Activated CD8-positive, alpha-beta memory T cell treated with anti-CD3 and anti-CD28 coated beads for 24 hours (primary cell): Measurements from ENCODE around the gene BRD3OS.

ENCODE experiments used
- DNase-seq: peaks from one replicate; pipeline ENCODE4 v3.0.0-alpha.2; 2020

The BRD3OS gene

DNA sequence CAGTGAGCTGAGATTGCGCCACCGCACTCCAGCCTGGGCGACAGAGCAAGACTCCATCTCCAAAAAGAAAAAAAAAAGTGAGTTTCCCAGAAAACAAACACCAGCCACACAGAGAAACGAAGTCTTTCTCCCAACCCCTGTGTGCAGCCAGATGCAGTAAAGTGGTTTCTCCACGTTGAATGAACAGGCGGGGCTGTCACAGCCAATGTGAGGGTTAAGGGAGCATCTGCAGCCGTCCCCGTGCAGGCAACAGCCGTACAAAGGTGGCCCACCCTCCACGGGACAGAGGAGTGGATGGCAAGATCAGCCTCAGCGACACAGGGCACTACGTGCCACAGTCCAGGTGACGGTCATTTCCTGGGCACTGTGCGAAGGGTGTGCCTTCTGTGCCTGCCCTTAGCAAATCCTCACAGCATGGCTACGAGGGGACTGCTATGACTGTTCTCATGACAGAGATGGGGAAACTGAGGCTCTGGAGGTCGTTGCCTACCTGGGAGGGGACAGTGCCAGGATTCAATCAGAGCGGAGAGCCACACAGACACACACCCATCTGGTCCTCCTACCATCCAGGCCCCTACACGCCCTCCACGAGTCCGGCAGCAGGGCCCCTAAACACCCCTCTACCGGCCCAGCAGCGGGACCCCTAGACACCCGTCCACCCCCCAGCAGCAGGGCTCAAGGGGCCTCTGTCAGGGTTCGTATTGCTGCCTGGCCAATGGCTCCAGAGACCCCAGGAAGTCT, 35.5 kb upstream of the BRD3OS start:
- DNase-seq: no peak

DNA sequence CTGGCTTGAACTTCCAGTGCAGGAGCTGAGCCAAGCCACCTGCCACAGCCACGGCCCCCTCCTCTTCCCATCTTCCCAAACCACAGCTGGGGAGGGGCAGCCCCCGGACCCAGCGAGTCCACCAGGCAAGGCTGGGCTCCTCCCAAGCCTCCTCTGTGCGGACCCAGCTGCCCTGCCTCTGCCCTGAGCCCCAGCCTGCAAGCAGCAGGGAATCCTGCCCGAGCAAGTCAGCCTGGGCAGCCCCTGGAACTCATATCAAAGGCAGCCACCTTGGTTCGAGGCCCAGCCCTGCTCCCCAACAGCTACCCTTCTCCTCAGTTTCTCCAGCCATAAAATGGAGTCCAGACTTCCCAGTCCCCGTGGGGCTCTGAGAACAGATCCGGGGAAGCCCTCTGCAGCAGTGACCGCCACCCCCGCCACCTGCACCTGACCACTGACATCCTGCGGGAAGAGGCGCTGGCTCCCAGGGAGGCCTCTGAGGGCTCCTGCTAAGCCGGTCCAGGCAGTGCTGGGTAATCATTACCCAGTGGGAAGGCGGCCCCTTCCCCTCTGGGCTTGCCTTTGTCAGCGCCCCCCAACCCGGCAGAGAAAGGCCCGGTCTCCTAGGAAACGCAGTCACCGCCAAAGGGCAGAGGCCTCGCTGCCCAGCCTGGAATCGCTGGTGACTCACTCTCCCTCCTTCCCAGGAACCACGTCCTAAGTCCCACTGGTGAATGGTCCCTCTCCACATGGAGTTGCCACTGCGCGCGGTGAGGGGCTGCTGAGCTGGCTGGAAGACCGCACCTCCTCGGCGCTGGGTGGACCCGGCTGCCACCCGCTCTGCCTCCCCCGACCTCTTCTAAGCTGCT, 34.7 kb upstream of the BRD3OS start:
- DNase-seq: no peak

DNA sequence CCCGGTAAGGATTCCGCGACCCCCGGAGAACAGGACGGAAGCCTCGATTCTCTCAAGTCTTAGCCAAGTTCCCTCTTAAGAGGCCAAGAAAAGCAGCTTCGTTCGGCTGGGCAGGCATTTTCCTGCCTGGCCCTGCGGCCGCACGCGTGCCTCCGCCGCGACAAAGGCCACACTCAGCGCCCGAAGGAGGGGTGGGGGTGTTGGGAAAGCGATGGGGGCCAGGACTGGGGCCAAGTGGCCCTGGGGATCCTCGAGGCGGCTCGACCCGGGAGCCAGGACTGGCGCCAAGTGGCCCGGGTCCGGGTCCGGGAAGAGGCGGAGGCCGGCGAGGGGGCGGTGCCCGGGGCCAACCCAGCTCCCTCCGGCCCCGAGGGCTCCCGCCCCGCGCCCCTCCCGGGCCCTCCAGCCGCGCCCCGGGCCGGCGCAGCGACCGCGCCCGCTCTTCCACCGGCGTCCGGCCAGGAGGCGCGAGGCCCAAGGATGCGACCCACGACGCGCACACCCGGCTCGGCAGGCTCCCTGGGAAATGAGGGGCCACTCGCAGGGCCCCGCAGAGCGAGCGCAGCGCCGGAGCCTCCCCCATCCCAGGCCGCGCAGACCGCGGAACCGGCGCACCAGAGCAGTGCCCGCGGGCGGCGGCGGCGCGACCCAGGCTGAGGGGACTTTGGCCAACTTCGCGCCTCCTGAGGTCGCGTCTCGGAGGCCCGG, 33.9 kb upstream of the BRD3OS start:
- DNase-seq: peak; percentile 61

DNA sequence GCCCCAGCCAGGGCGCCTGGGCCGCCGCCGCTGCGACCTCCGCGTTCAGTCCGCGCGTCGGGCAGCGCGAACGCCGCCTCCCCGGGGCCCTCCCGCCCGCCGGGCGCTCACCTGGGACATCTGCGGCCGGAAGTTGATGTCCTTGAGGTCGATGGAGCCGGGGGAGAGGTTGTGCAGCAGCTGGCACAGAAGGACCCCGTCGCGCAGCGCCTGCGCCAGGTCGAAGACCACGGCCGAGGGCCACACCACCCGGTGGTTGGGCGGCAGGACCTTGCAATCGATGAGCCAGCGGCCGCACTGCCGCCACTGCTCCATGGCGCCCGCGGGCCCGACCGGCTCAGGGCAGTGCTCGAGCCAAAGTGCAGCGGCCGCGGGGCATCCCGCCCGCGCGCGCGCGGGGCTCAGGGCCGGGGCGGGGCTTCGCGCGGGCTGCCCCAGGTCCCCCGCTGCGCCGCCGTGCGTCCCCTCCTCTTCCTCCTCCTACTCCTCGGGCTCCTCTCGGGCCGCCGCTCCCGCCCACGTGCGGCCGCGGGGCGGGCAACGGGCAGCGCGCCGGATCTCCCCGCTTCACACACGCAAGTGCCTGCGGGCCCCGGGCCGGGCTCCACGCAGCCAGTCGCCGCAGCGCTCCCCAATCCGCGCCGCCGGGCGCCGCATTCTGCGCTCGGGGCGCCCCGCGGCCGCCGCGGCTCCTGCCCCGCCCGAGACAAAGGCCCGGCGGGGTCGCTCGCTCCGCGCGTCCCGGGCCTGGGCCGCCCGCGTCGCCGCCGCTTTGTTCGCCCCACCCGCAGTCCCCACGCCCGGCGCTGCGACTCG, 33.1 kb upstream of the BRD3OS start, which contains the start of gene VAV2:
TSS of gene VAV2 (minus strand) at position 361 of the 816 bp plus-strand sequence. CDS start at position 315, 46 bp downstream.
- DNase-seq: peak; percentile 79

DNA sequence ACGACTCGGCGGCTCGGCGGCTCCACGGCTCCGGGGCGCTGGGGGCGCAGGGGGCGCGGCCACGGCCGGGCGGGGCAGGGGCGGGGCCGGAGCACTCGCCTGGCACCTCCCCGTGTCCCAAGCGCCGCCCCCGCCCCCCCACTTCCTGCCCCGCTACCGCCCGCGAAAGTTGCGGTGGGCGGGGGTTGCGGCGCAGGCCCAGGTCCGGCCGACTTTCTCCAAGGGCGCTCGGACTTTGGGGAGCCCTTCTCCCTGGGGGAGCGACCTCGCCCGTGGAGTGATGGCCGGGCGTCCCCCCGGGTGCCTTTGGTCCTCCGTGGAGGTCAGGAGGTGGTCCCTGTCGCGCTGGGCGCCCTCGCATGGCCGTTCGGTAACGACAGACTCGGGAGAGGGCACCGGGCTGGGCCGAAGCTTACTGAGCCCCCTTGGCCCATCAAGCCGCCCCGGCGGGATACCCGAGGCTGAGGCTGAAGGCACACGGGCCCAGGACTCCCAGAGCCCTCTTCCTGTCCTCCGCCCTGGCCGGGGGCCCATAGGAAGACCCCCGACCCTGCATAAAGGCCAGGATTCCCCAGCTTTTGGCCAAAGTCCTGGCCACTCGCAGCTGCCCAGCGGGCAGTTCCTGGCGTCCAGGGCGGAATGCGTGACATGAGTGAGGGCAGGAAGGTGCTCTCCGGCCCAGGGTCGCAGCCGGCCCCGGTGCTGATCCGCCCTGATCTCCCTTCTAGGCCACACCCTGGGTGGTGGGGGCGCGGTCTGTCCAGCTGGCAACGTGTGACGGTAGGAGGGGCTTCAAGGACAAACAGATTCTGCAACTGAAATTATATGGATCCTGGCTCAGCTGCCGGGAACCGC, 32.3 kb upstream of the BRD3OS start:
- peak; percentile 91 for DNase-seq

DNA sequence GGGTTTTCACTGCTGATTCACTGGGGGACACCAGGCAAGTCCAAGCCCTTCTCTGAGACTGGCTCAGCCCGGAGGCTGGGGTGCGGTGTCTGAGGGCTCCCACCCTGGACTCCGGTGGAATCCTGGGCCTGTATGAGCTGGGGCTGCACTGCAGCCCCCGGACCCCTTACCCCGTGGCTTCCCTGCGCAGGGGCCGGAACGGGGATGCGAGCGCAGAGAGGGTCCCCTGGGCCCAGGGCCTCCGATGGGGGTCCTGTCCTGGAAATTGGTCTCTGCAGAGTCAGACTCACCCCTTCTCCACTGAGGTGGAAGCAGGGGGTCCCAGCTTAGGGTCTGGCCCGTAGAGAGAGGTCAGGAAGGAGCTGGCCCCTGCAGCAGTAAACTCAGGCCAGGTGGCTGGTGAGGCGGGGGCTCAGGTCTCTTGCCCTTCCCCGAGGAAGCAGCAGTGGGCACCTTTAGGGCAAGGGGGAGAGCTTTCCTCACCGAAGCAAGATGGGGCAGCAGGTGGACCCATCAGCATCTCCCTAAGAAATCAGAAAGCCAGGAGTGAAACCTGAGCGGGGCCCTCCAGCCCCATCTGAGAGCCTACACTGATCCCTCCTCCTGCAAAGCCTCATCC, 31.5 kb upstream of the BRD3OS start:
- no peak for DNase-seq

DNA sequence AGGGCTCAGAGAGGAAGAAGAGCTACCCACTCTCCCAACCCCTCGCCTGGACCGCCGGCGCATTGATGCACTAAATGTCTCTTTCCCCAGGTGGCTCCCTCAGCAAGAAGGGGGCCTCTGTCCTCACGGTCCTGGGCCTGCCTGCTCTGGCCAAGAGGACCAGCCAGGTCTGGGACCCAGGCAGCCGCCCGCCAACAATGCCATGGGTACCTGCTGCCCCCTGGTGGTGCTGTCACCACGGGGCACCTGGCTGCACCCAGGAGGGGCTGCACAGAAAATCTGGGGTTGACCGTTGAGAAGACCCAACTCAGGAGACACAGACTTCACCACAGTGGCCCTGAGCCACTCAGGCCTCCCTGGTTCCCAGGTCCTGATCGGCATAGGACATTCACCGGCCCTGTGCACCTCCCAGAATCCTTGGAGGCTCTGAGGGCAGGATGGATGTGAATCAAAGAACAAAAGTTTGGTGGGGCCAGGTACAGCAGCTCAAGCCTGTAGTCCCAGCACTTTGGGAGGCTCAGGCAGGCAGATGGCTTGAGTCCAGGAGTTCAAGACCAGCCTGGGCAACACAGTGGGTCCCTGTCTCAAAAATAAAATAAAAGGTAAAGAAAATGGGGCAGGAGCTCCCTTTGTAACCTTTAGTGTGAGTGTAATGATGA, 30.8 kb upstream of the BRD3OS start:
- DNase-seq: peak; percentile 94

DNA sequence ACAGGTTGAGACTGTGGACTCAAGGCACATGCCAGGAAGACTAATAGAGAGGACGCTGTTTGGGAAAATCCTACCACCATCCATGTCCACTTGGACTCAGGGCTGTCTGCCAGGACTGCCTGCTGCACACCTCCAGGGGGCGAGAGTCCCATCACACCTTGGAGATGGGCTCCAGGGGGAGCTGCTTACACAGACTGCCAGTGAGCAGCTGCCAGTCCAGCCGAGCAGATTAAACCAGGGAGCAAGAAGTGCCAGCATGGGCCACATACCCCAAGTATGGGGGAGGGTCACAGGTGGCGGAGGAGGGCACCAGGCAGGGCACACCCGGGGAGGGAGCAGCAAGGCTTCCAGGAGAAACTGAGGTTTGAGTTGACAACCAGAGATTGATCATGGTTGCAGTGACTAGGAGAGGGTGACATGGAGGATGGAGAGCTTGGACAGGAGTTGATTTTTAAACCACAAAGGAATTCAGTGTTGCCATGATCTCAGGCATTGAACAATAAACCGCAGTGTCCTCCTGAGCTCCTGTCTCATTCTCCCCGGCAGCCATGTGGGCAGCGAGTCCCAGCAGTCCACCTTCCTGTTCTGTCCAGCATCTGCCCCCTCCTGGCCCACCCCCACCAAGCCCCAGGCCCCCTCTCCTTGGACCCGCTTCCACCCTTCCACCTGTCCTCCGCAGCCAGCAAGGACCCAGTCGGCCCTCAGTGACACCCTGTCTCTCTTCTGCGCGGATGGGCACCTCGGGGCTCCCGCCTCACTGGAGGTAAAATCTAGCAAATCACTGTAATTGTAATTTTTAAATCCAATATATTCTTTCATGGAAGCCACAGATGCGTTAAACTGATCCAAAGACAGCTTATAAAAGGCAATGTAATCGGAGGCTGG, 30.0 kb upstream of the BRD3OS start:
- no peak for DNase-seq

DNA sequence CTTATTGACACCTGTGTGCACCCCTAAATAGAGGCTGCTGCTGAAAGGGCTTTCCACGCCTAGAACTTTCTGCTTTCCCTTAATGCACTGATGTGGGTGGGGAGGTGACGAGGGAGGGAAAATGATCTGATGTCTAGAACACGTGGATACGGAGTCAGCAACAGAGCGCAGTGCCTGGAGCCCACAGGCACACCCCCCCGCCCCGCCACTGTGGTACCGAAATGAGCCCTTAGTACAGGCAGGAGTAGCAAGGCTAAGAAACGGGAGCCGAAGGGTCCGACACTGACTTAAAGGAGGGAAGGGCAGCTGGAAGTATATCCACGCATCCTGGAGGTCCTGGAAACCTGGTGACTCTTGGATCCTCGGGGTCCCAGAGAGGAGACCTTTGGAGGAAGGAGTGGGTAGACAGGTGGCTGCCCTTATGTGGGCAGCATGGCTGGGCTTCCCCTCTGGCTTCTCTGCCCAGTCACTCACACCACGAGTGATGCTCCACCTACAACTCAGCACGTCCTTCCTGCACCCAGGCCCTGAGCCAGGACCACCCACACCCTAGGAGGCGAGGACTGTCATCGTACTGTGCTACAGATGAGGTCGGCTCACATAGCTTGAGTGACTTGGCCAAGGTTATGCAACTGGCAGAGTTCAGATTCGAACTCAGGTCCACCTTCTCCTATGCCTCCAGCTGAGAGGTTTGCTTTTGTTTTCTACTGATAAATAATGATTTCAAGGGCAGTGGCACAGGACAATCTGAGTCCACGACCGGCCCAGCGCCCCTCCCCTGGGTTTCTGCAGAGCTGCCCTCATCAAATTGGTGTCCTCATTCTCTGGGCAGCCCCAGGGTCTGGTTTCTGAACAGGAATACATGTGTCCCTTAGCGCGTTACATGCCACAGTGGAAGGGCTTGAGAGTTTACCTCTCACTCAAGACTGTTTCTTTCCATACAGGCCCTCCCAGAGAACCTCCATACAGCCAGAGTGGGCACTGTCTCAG, 28.5 kb upstream of the BRD3OS start:
- no peak for DNase-seq

DNA sequence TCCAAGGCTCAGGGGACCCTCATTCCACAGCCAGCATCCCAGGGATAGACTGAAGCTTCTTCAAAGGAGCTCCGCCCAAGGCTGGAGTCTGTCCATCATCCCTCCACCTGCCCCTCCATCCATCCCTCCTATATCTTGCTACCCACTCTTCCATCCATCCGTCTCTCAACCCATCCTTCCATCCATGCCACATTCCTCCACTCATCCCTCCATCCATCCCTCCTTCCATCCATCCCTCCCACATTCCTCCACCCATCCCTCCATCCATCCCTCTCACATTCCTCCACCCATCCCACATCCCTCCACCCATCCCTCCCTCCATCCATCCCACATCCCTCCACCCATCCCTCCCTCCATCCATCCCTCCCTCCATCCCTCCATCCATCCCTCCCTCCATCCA, 27.7 kb upstream of the BRD3OS start:
- no peak for DNase-seq

DNA sequence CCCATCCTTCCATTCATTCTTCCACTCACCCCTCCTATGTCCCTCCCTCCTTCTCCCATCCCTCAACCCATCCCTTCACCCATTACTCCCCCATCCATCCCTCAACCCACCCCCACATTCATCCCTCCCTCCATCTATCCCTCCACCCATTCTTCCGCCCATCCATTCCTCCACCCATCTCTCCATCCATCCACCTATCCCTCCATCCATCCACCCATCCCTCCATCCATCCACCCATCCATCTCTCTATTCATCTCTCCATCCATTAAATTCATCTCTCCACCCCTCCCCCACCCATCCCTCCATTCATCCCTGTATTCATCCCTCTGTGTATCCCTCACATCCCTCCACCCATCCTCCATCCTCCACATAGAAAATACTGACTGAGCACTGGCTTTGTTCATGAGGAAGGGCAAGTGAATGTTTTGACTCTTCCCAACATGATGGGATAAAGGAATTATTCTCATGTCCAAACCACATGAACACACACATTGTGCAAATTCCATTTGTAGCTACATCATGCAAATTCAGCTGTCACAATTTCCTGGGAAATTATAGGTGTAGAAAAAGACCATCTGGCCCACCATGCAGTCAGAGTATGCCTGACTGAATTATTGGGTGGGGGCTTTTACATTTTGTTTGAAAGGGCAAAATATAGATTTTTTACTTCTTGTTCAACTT, 26.2 kb upstream of the BRD3OS start:
- DNase-seq: no peak

DNA sequence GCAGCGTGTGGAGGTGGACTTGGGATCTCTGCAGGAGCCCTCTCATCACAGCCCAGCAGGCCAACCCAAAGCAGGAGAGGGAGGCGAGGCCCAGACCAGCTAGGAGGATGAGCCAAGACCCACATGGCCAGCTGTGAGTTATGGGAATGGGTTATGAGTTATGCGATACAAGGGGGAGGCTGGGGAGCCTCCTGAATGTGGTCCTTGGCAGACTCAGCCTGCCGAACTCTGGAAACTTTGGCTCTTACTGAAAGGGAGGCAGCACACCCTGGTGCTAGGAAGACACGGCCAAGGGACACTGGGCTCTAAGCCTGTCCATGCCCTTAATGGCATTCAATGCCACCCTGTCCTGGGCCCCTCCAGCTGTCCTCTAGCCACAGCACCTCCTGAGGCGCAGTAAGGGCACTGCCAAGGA, 25.4 kb upstream of the BRD3OS start:
- DNase-seq: no peak

DNA sequence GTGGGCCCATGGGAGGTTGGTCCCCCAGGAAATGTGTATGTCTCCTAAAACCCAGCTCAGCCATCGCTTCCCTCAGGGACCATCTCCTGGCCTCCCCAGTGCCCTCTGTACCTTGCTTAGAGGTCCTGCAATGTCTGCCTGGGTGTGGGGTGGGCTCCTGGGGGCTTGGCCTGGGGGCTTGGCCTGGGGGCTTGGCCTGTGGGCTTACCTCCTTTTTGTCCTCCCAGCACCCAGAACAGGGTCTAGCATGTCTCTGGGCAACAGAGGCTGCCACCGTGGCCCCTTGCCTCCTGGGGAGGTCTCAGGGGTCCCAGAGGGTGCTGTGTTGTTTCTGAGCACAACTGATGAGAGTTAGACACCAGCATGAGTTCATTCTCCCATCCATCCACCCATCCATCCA, 22.5 kb upstream of the BRD3OS start:
- no peak for DNase-seq

DNA sequence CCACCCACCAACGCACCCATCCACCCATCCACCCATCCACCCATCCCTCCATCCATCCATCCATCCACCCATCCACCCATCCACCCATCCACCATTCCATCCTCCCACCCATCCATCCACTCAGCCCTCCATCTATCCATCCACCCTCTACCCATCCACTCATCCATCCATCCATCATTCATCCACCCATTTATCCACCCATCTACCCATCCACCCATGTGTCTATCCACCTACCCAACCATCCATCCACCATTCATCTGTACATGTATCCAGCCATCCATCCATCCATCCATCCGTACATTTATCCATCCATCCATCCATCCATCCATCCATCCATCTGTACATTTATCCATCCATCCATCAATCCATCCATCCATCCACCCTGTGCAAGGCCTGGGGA, 22.0 kb upstream of the BRD3OS start:
- DNase-seq: no peak

DNA sequence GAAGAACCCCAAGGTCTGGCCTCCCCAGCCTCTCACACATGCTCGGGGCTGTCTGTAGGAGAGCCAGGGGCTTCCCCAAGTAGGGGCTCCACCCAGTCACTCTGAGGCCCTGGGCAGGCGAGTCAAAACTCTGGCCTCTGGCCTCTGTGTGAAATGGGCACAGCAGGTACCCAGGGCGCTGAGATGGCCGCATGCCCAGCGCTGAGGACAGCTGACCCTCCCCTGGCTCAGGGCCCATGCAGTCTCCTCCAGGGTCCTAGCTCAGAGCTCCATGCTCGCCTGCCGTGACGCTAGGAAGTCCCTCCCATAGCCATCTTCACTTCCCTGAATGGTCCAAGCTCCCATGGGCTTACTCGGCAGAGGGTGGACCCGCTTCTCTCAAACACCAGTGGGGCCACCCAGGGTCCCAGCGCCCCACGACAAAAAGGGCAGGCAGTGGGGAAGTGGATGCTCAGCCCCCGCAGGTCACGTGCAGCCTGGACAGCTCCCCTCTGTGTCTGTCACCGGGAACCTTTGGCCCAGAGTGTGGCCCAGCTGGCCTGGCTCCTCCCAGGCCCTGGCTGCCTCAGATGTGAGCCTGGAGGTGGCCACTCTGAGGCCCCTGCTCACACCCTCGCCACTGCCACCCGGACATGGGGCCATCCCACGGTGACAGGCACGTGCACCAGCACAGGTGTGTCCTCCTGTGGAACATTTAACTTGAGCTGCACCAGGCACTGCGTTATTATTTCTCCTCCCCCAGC, 21.0 kb upstream of the BRD3OS start:
- DNase-seq: no peak

DNA sequence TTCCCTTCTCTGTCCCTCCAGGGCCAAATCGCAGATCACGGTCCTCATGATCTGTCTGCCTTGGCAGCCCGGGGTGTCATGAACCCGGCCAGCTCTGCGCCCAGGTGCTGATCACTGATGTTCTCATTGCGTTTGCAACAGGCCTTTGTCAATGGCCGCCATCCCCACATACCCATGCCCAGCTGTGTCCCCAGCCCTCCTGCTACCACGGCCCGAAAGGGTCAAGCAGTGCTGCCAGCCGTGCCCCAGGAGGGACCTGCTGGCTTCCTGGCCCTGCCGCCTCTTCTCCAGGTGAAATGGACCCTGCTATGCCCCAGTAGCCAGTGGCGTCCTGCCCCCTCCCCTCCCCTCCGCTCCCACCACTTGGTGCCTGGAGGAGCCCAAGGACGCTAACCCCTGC, 20.4 kb upstream of the BRD3OS start:
- DNase-seq: no peak

DNA sequence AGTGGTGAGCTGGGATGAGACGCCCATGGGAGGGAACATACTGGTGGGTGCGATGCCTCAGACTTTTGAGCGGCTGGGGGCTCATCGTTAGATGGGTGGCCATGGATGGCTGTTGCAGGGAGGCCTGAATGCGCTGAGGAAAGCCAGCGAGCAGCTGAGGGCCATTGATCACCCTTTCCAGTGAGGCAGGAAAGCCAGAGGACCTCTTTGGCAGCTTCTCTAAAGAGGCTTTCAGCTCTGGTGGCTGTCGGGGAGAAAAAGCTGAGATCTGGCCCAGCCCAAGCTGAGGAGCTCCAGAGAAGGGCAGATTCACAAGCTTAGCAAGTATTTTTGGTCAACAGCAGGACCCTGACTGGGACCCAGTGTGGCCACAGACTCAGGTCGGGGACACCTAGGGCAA, 19.9 kb upstream of the BRD3OS start:
- DNase-seq: no peak
